ENCODE results near the gene SAGE1. TPM values are rescaled to one million over a fixed set of nuclear protein-coding genes. Genes with fewer than 3 reads are reported as not detected.

The SAGE1 gene
- total and polyA plus RNA-seq, 9 of the 15 experiments (the other 6 are each of a cell fraction or from before 2014, with no cell fraction given): 14.6 to 79.2 (median 29.3) TPM

GRCh38 chrX:135893294-135893817, at the start of gene SAGE1, which contains the start of gene CT45A10 (continued):
- TF ChIP-seq CHD7 (IDR thresholded peaks at IDR 0.05; ENCODE audit: low read depth, low read length): no peak
- TF ChIP-seq, protein P1, sequence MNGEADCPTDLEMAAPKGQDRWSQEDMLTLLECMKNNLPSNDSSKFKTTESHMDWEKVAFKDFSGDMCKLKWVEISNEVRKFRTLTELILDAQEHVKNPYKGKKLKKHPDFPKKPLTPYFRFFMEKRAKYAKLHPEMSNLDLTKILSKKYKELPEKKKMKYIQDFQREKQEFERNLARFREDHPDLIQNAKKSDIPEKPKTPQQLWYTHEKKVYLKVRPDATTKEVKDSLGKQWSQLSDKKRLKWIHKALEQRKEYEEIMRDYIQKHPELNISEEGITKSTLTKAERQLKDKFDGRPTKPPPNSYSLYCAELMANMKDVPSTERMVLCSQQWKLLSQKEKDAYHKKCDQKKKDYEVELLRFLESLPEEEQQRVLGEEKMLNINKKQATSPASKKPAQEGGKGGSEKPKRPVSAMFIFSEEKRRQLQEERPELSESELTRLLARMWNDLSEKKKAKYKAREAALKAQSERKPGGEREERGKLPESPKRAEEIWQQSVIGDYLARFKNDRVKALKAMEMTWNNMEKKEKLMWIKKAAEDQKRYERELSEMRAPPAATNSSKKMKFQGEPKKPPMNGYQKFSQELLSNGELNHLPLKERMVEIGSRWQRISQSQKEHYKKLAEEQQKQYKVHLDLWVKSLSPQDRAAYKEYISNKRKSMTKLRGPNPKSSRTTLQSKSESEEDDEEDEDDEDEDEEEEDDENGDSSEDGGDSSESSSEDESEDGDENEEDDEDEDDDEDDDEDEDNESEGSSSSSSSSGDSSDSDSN (IDR thresholded peaks at IDR 0.05; ENCODE audit: borderline replicate concordance in 1 of 2, low read depth in 2 of 2, low read length in 2 of 2): peak; percentile 67 to 75; a peak in 2 of 4 replicates
- TF ChIP-seq MBD2 (IDR thresholded peaks at IDR 0.05; ENCODE audit: borderline replicate concordance, low read depth): no peak
- no peak for TF ChIP-seq ZNF77 (CRISPR knock-in tag; IDR thresholded peaks at IDR 0.05)
- no peak for TF ChIP-seq TRIM28 (IDR thresholded peaks at IDR 0.05)
- TF ChIP-seq RHOXF2B (CRISPR knock-in tag; conservative IDR thresholded peaks at IDR 0.05): no peak
- TF ChIP-seq SRF (CRISPR knock-in tag; IDR thresholded peaks at IDR 0.05): no peak
- TF ChIP-seq ZNF395 (CRISPR knock-in tag; IDR thresholded peaks at IDR 0.05): no peak
- peak; percentile 69 to 76 for TF ChIP-seq NRF1 (conservative IDR thresholded peaks at IDR 0.05 in 1 of 2, IDR thresholded peaks at IDR 0.05 in 1 of 2)
